ENCODE measurements around the gene NDNF.

Gene NDNF

DNA sequence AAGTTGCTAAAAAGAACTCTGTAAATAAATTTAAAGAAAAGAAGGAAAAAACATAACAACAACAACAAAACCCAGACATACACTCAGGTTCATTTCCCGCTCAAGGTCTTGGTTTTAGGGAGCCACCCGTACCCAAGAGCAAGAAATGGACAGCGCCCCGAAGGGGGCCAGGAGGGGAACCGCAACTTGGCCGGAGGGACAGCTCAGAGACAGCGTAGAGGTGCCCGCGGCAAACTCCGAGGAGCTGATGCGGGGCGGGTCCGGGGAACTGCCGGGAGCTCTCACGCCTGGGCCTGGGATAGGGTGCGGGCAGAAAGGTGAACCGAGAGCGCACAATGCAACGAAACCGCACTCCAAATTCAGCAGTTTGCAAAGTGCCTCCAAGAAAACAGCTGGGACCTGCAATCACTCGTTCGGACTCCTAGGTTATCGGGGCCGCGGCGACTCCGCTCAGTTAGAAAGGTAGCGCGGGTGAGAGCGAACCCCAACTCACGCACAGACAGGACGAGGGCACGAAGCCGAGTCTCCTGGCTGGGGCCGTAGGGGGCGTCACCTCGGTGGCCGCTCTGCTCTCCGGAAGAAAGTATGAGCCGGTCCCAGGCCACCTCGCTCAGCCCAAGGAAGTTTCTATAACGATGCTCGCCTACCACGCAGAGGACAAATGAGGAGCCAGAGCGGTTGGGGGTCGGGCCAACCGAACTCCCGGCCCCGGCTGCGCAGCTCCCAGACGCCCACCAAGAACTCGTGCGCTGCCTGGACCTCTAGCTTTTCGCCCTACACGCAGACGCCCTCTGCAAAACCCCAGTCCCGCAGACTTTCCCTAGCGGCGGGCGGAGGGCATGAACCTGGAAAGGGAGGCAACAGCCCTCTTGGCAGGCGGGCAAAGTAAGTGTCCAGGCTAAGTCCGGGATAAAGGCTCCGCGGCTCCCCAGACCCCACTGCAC is 1.4 kb downstream of the NDNF start:
- DNase-seq = no peak

DNA sequence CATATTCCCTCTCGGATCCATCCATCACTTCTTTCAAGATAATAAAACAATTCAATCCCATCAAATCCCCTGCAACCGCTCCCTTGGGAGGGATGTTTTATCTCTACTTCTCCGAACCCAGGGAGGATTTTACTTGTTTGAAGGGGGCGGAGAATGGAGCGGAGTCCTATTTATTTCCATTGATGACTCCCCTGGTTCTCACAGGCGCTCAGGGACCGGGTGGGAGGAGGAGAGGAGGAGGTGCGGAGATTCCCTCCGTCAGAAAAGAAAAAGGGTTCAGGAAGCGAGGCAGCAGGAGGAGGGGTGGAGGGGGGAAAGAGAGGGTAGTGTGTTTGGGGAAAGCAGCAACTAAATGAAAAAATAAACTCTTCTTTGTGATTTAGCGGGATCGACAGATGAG is 2.1 kb downstream of the NDNF start:
- no peak for DNase-seq

DNA sequence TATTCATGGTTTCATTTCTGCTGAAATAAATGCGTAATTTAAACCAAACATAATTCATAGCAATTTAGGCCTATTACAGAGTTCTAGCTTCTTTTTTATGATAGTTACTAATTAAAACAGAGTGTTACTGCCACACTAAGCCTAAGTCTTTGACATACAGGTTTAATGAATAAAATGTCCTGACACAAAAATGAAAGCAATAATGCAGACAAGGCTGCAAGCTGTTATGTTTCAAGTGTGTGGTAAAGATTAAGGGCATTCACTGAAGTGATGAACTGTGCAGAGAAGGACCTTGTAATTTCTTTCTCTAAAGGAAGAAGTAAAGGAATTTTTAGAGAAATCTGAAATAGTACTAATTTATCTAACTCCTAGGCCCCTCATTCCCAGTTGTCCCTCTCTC is 2.9 kb downstream of the NDNF start:
- no peak for DNase-seq

- no peak for DNase-seq
Observed at GRCh38 chr4:121064482-121064881, 7.9 kb downstream of the NDNF start.

GRCh38 chr4:121062521-121062920 is 9.8 kb downstream of the NDNF start:
- DNase-seq = peak; percentile 10 to 13

GRCh38 chr4:121061861-121062260 is 10.5 kb downstream of the NDNF start:
- no peak for DNase-seq

DNA sequence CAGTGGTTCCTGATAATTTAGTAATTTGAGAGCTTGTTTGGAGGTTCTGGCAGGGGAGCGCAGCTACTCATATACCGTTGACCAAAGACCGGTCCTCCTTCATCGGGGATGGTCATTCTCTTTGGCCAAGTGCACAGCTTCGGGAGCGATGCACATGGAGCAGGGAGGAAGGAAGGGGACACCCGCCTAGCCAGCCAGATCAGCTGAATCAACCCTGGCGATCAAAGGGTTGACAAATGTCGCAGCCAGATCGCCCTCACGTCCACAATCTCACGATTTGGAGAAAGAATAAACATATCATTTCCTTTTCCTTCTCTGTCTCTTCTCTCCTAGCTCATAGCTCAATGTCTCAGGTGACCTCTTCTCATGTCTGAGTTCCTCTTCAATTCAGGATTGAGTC is 11.1 kb downstream of the NDNF start:
- DNase-seq = no peak

DNA sequence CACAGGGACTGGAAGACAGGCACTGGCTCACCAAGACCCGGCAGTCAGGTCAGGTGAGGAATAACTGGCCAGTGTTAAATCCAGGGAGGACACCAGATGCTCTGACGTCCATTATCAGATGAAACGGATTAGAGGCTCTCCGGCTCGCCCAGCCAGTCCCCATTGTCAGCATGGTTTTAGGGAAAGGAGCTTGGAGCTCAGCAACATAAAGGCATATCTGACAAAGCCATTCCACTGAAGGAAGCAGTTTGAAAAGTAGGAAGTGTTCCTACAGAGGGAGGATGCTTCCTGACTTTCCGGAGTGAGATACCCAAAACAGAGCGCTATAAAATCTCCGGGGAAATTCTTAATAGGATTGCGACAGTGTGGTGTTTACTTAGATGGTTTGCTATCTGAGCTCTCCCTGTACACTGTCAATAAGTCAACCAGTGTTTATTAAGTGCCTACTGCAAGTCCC is 14.8 kb downstream of the NDNF start:
- no peak for DNase-seq

GRCh38 chr4:121056066-121056465 is 16.3 kb downstream of the NDNF start:
- no peak for DNase-seq

DNA sequence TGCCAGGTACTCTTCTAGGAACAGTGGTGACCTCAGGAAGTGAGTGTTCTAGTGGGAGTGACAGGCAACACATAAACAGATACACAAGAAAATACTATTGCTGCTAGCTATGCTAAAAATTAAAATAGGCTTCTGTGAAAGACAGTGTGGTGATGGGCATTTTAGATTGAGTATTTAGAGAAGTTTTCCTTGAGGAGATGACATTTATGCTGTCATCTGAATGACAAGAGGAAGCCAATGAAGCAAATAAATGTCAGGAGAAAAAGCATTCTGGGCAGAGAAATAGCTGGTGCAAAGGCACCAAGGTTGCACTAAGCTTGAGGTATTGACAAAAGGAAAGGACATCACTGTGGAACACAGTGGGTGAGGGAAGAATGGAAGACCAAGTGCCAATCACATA is 18.0 kb downstream of the NDNF start:
- DNase-seq = no peak

GRCh38 chr4:121053601-121054143 is 18.7 kb downstream of the NDNF start:
- no peak for DNase-seq

DNA sequence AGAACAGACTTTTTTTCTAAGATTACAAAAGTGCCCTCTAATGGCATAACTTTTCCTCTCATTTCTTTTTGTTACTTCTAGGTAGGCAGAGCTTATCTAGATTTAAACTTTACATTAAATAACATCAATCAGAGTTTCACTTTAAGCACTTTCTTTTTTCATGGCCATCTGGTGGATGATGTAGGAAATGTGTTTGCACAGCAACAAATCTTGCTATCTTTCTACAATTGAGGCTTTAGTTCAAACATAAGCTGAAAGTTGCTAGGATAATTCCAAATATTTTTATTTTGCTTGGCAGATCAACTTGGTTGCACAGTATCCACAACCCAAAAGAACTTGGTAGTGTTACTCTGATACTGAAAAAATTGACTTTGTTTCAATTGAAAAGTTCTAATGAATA is 22.0 kb downstream of the NDNF start:
- peak; percentile 12 to 21 for DNase-seq

GRCh38 chr4:121049072-121049599 is 23.2 kb downstream of the NDNF start:
- no peak for DNase-seq

DNA sequence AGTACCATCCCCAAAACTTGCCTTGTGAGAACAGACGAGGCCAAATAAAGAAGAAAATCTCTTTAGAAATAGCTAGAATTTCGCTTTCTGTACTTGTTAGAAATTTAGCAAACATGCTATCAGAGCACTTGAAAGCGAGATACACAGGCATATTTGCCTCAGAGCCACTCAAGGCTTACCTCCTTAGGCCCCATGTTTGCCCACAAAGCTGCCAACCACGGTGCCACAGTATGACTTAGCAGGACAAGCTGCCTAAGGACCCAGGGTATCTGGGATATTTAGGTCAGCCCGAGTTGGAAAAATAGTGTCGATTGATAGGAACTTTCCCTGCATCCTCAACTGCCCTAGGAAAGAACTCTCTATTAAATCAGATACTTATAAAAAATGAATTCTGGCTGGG is 24.2 kb downstream of the NDNF start:
- DNase-seq = no peak

DNA sequence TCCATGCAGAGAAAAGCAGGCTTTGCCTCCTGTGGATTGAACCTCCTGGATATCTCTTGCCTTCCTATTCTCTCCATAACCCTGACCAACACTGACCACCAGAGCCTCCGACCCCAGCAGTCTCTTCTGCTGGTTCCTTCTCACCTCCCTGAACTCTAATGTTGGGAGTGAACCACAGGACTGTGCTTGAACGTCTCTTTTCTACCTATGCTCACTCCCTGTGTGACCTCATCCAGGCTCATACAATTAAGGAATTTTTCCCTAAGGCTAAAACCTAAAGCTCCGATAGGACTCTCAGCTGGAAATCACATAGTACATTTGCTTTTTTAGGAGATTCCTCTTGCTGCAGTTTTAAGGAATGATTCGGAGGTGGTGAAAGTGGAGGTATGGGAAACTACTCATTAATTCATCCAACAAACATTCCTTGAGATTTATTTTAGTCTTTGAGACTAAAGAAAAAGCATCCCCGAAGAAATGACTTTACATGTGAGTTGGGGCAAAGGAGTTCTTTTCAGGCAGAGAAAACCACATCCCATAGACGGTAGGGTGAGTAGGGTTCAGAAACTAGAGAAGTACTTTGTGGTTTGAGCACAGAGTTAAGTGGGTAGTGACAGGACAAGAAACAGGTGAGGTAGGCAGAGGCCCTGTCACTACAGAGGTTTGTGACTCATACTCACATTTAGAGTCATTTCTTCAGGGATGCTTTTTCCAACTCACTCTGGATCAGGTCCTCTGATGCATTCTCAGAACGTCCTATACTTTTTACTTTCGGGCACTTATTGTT is 30.8 kb downstream of the NDNF start:
- no peak for DNase-seq

DNA sequence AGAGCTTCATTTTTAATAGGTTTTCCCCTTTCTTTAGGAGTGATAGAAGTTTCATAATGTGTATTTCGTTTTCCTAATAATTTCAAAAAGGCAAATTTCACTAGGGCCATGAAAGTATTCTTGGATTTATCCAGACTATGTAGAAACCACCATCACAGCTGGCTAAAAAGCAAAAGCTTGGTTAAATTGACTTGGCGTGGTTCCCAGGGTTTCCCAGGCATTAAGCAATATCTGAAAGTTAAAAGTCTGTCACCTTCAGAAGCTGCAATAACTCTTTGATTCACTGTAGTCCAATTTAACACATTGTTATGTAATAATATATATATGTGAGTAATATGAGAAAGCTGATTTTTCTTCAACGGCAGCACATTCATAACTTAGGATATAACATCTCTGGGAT is 38.3 kb downstream of the NDNF start:
- DNase-seq = peak; percentile 20 to 30

DNA sequence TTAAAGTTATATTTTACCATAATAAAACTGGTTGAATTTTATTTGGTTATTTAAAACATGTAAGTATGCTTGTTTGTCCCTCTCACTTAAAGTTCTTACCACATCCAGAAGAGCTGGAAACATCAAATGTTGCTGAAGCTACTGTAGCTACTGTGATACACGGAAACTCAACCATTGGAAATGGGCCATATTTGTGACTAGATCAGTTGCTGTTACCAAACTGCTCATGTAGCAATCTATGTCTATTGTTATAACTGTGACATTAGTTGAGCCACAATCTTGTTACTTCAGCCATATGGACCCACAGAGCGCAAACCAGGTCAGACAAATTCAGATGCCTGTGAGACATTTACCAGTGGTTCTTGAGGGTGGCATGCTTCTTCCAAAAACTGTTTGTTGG is 41.6 kb downstream of the NDNF start:
- DNase-seq = no peak

DNA sequence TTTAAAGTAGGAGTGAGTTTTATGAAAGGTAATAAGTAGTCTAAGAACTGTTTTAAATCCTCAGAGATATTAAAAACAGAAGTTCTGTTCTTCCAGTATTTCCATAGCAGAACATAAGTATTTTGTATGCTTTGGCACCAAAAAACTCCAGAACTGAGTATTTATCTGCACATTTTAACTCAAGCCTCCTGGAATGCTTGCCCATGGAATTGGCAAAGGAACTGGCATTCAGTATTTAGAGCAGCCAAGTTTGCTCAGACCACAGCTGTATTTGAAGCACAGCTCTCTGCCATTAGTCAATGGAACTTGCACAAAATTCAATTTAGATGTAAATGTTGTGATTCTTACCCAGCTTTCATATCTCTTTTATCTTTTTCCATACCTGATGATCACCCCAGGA is 42.2 kb downstream of the NDNF start:
- DNase-seq = no peak

- no peak for DNase-seq
Observed at GRCh38 chr4:121026034-121026433, 46.3 kb downstream of the NDNF start.

DNA sequence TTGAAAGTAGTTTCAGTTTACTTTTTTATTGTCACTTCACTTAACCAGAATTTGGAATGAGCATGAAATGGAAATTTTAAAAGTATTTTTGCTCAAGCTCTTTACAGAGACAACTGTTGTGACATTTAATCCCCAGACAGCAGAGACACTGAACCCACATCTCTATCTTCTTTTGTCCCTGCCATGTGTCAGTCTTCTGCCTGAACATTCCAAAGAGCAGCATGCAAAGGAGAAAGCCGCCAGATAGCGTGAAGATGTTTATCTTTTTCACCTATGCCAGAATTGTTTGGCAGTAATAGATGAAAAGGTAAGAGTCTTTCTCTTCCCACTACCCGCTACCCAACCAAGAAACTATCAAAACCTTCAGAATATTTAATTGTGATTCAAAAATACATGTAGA is 46.8 kb downstream of the NDNF start:
- no peak for DNase-seq

DNA sequence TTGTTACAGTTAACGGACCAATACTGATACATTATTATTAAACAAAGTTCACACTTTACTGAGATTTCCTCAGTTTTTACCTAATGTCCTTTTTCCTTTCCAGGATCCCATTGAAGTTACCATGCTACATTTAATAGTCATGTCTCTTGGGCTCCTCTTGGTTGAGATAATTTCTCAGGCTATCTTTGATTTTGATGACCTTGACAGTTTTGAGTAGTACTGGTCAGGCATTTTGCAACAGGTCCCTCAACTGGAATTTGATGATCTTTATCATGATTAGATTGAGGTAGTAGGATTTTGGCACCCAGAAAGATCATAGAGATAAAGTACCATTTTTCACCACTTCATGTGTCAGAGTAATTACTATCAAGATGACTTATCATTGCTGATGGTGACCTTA is 53.8 kb downstream of the NDNF start:
- no peak for DNase-seq

- DNase-seq = no peak
Observed at GRCh38 chr4:121016611-121017010, 55.7 kb downstream of the NDNF start.

- DNase-seq = no peak
Observed at GRCh38 chr4:121015421-121015820, 56.9 kb downstream of the NDNF start.

DNA sequence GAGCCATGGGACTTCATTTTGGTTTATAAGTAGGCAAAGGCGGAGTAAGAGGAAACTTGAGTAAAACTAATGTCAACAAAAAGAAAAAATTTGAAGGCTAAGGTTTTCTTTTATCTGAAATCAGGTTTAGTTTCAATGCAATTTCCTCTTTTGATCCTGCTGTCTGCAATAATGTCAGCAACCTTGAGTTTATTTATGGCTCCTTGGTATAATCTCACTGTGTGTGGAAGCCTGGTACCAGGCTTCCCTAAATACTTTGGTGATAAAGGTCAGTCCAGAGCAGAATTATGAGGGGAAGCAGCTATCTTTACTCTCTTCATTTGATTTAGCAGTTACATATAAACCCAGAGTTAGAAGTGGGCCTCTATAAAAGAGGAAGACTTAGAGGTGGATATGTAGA is 57.8 kb downstream of the NDNF start:
- DNase-seq = no peak
